Activated CD4-positive, CD25-positive, alpha-beta regulatory T cell treated with anti-CD3 and anti-CD28 coated beads, Interleukin-2, amount 50 U/mL, for 72 hours (primary cell): ENCODE measurements around the gene IBTK.
"Not testable (repeated sequence)": the region's sequence is repeated elsewhere in the genome, so short reads cannot be mapped to it uniquely, and the experiment has no call there.

Experiments
- DNase-seq: peaks from one replicate; pipeline ENCODE4 v3.0.0; 2021

Gene IBTK

DNA sequence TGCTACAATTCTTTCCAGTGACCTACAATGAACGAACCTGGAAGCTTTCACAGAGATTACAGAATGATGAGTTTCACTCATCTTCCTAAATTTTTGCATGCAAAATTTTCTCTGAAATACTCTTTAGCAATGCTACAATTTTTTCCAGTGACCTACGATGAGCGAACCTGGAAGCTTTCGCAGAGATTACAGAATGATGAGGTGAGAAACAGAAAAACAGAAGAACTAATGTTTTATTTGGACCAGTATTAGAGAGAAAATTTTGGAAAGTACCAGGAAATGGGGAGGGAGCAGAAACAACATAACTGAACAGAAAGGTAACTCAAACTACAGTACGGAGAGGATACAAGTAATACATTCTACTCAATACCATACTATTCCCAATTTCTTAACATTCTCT, 75.0 kb downstream of the IBTK start:
- no peak for DNase-seq

DNA sequence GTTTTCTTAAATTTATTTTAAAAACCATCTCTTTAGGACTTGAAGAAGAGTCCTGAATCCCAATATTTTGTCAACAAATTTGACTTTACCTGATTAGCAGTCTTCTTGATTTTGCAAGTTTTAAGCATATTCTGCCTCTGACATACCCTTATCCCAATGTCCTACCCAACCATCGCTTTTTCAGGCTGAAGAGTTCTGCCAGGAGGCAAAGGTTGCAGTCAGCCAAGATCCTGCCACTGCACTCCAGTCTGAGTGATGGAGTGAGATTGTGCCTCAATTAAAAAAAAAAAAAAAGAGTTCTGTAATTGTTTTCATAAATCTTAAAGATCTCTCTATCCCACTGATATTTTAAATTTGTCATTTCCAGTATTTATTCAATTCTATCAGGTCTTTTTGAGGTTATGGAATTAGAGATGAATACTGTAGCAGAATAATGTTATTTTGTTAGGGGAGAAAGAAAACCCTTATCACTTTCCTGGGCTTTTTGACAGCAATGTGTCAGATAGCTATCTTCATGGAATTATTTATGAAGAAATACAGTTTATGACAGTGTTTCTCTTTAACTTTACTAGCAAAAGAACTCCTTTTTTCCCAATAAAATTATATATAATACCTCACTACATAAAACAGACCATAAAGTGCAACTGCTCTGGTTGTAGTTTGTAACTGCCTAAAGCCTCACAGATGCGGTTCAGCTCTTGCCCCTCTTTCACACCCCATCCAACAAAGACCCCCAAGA, 78.2 kb downstream of the IBTK start:
- no peak for DNase-seq

GRCh38 chr6:82166493-82166892, 81.1 kb downstream of the IBTK start:
- DNase-seq = no peak

DNA sequence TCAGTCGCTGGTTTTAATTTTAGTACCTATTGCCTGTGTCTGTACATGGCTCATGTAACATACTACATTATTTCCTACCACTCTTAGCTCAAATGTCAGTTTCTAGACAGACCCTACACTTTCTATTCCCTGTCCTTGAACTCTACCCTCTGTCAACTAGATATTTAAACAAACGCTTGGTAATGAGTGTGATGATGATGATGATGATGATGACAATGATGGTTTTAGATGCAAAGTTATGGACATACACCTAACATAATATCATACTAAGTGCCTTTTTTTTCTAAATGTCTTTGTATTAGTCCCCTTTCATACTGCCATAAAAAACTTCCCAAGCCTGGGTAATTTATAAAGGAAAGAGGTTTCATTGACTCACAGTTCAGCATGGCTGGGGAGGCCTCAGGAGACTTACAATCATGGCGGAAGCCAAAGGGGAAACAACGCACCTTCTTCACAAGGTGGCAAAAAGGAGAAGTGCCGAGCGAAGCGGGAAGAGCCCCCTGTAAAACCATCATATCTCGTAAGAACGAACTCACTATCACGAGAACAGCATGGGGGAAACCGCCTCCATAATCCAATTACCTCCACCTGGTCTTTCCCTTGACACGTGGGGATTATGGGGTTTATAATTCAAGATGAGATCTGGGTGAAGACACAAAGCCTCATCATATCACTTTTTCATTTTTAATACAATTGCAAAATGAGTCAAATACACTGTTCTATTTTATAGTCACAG, 87.1 kb downstream of the IBTK start:
- no peak for DNase-seq

DNA sequence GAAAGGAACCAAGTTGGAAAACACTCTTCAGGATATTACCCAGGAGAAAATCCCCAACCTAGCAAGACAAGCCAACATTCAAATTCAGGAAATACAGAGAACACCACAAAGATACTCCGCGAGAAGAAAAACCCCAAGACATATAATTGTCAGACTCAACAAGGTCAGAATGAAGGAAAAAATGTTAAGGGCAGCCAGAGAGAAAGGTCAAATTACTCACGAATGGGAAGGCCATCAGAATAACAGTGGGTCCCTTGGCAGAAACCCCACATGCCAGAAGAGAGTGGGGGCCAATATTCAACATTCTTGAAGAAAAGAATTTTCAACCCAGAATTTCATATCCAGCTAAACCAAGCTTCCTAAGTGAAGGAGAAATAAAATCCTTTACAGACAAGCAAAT, 94.8 kb downstream of the IBTK start:
- DNase-seq = not testable (repeated sequence)

DNA sequence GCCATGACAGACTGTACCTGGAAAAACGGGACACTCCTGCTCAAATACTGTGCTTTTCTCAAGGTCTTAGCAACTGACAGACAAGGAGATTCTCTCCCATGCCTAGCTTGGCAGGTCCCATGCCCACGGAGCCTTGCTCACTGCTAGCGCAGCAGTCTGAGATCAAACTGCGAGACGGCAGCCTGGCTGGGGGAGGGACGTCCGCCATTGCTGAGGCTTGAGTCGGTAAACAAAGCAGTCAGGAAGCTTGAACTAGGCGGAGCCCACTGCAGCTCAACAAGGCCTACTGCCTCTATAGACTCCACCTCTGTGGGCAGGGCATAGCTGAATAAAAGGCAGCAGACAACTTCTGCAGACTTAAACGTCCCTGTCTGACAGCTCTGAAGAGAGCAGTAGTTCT, 96.4 kb downstream of the IBTK start:
- not testable (repeated sequence) for DNase-seq

DNA sequence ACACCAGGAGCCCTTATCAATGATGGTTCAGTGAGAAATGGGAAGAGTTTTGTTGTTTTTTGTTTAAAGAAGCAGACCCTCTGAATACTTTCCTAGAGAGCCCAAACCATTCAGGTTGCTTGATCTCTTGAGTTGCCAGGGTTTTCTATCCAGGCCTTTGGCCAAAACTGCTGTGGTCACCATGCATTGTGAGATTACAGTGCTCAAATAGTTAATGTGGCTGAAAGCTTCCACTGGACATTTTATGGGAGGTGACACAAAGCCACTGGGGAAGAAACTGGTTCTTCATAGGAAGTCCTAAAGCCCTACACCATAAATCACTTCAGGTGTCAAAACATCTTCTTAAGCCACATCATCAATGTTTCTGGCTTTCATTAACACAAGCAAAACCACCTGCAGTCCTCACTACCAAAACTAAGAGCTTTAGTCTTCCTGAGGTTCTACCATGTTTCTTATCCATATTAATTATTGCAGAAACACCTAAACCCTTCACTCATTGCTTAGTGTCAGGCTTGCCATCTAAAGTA, 101.6 kb downstream of the IBTK start:
- no peak for DNase-seq

GRCh38 chr6:82144852-82145340, 102.6 kb downstream of the IBTK start:
- no peak for DNase-seq

- no peak for DNase-seq
These were observed 103.3 kb downstream of the IBTK start for GRCh38 chr6:82144007-82144851.

- no peak for DNase-seq
These were observed 104.5 kb downstream of the IBTK start for GRCh38 chr6:82143041-82143481.

DNA sequence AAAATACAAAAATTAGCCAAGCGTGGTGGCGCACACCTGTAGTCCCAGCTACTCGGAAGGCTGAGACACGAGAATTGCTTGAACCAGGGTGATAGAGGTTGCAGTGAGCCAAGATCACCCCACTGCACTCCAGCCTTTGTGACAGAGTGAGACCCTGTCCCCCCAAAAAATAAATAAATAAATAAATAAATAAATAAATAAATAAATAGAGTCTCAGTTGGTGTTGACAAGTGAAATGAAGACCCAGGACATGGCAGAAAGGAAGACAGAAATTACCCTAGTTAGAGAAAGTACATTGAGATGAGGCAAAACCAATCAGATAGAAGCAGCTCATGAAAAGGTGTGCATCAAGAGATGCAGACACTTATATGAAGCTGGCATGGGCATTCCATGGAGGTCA, 105.0 kb downstream of the IBTK start:
- no peak for DNase-seq

- DNase-seq = no peak
These were observed 109.3 kb downstream of the IBTK start for GRCh38 chr6:82138075-82138791.

GRCh38 chr6:82131441-82131840, 116.1 kb downstream of the IBTK start:
- DNase-seq = no peak

GRCh38 chr6:82129797-82130196, 117.7 kb downstream of the IBTK start:
- DNase-seq = no peak

DNA sequence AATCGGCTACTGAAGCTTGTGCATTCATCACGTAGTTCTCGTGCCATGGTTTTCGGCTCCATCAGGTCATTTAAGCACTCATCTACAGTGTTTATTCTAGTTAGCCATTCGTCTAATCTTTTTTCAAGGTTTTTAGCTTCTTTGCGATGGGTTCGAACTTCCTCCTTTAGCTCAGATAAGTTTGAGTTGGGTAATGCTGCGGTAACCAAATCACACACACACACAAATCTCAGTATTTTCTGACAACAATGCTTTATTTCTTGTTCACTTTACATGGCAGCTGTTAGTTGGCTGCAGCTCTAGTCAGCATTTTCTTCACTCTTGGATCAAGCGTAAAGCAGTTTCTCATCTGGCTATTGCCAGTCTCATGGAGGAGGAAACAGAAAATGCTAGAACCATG, 118.6 kb downstream of the IBTK start:
- not testable (repeated sequence) for DNase-seq

DNA sequence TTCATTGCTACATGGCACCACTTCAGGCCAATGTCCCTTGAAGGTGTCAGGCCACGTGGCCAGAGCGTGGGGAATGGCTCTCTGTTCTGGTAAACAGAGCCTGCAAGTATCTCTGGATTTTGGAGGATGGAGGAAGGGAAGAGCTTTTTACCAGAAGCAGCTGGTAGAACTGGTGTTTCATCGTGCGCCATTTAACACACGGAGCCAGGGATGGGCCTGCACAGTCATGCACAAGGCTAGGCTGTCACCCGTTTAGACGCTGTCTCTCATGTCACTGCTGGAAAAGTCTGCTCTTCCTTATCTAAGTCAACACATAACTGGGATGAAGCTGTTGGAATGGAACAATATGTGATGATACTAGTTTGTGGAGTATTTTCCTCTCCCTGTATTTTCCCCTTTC, 123.9 kb downstream of the IBTK start:
- no peak for DNase-seq
